HG03095 (cell line): ENCODE measurements around the gene TRAK2.
"Not testable (repeated sequence)": the region's sequence is repeated elsewhere in the genome, so short reads cannot be mapped to it uniquely, and the experiment has no call there.

ENCODE experiments used
- ATAC-seq: cut with Tn5 transposase; IDR thresholded peaks from one replicate; pipeline ENCODE4 v1.9.1; 2021; ENCODE audit warnings: moderate library complexity; ENCODE audit not compliant: unreplicated experiment

The TRAK2 gene

DNA sequence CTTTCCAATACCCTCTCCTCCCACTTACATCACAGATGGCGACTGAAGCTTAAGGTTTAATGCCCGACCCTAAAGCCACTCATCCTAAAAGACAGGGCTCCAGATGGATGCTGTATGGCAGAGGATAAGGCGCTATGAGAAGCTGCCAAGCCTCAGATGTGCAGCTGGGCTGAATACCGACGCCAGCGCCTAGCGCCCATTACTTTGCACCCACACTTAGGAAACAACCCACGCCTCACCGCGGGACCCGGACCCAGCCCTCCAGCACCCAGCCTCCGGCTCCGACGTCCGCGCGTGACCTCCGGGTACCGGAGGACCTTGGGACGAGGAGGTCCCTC lies 335 bp downstream of the TRAK2 start:
- no peak for ATAC-seq

DNA sequence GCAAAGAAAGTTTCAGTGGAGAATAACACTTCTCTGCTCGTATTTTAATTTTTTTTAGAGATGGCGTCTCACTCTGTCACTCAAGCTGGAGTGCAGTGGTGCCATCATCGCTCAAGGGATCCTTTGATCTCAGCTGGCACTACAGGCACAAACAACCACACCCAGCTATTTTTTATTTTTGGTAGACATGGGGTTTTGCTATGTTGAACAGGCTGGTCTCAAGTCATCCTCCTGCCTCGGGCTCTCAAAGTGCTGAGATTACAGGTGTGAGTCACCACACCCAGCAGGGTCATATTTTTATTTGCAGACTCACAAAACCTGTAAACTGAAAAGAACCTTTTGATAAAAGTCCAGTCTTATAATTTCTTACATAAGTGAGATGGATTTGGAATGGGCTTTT lies 2.6 kb downstream of the TRAK2 start:
- ATAC-seq: no peak

DNA sequence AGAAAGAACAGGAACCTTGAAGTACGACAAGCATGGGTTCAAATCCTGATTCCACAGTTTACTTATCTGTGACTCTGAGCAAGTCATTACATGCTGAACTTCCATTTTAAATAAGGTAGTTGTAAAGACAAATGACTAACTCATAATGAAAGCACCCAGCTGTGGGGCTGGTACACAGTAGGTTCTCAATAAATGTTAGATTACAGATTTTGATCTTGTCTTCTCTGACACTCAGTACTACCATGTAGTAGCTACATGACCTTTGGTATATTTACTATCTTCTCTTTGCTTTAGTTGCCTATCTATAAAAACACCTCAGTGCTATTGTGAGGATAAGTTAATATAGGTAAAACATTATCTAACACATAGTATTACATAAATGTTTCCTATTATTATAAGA lies 3.2 kb downstream of the TRAK2 start:
- ATAC-seq: no peak

DNA sequence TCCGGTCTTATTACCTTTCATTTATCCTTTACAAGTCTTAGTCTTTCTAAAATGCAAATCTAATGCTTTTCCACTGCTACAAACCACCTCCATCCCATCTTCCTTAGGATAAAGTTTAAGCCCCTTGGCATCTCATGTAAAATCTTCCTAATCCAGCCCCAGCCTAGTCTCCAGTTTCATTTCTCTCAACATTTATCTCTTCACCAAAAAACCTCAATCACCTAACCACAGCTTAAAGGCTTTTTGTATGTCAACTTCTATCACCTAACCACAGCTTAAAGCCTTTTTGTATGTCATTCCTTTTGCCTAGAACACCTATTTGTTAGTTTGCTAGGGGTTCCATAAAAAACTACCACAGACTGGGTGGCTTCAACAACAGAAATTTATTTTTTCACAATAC lies 4.2 kb downstream of the TRAK2 start:
- no peak for ATAC-seq

DNA sequence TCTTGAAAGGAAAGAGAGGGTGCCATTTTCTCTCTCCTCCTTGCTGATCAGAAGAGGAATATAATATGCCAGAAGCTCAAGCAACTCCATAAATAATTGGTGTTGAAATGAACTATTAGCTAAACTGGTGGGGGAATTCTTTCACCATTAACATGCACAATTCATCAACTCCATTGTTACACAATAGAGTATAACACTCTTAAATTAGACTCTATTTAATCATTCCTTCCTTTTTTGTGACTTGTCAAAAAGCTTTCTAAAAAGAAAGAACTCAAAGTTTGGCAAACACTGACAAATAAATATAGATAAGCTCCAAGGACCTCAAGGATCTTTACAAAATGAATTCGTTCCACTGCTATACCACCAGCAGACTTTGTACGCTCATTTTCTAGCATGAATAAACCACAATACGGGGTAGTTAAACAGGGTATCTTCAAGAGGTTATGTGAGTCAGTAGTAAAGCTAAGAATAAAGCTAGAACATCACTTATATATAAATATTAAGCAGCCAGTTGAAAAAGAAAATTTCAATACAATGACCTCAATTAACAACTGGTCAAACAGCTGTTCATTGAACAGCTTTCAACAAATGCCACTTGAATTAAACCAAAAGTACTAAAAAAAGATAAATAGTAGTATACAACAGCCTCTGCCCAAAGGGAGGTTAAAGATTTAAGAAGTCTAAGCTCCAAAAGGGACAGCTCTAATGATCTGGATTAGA lies 6.4 kb downstream of the TRAK2 start:
- ATAC-seq: no peak

DNA sequence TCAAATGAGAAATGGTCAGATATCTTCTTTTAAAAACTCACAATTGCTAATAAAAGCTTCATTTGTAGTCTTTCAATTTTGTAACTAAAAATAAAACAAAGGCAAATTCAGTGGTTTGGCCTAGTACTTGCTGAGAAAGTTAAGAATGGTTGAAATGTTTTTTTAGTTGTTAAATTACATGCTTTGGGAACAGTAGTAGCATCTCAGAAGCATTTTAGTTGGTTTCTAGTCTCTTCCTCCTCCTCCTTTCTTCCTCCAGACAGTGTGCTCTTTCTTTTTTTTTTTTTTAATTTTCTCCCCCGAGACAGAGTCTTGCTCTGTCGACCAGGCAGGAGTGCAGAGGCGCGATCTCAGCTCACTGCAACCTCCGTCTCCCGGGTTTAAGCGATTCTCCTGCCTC lies 9.8 kb downstream of the TRAK2 start:
- ATAC-seq: peak; percentile 72

DNA sequence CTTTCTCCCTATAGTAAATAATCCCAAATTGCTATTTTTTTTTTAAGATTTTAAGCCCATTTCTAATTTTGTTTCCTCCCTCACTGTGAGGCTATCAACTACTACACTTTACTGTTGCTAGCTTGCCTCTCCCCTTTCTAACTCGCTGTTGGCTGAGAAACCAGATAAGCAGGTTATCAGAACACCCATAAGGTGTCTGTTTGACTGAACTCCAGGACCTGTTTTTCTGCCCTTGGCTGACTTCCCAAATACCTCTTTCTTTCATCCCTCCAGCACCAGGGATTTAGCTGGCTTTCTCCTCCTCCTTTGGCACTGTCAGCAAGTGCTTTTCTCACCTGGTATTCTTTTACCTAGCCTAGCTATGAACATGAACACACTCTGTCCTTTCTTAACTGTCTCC lies 11.1 kb downstream of the TRAK2 start:
- no peak for ATAC-seq

DNA sequence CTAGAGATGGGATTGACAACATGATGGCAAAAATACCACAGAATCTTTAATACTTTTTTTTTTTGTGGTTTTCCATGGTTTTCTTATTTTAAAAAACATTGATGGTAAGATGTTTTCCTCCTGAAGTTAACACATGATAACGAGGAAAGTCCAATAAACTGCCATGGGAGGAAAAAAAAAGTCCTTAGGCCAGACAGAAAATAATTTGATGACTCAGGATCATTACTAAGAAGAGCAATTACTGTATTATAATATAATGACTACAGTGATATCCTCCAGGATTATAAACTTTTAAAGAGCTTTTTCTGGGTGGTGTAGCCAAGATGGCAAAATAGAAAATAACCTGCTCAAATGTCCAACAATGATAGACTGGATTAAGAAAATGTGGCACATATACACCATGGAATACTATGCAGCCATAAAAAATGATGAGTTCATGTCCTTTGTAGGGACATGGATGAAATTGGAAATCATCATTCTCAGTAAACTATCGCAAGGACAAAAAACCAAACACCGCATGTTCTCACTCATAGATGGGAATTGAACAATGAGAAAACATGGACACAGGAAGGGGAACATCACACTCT lies 11.8 kb downstream of the TRAK2 start:
- not testable (repeated sequence) for ATAC-seq

DNA sequence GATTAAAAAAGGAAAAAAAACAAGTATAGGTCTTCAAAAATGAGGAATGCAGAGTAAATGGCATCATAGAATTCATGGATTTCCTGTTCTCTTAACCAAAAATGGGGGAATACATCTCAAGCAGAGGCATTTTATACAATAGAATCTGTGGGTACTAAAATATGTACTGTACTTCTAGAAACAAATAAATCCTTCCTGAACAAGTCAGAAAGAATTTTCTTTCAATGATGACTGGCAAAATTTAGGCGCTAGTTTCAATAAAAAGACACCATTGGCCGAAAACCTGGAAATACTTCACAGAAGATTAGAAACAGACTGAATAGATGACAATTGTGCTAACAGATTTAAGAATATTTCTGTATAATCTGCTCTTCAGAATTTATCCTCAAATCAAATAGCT lies 15.1 kb downstream of the TRAK2 start:
- ATAC-seq: no peak

DNA sequence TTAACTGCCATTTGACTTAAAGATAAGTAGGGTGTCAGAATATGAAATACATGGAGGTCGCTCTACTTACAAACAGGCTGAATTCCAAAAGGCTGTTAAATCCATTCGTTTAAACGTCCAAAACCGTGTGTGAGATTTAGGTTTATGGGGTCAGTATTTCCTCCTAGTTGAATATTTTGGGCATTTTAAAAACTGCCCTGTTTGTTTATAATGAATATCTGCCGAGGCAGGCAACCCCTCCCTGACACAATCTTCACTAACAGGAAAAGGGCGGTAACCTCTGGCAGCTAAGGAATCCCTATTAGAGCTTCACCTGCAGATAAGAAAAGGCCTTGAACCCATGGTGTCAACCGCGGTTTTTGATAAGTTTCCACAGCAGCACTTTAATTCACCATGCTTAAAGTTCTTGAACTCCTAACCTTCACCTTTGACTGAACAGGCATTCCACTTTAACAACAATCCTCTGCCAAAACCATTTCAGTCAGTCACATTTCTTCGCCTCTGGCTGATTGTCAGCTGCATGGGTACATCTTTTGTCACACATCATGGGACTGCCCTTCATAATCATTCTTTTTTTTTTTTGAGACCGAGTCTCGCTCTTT lies 17.8 kb downstream of the TRAK2 start:
- no peak for ATAC-seq

DNA sequence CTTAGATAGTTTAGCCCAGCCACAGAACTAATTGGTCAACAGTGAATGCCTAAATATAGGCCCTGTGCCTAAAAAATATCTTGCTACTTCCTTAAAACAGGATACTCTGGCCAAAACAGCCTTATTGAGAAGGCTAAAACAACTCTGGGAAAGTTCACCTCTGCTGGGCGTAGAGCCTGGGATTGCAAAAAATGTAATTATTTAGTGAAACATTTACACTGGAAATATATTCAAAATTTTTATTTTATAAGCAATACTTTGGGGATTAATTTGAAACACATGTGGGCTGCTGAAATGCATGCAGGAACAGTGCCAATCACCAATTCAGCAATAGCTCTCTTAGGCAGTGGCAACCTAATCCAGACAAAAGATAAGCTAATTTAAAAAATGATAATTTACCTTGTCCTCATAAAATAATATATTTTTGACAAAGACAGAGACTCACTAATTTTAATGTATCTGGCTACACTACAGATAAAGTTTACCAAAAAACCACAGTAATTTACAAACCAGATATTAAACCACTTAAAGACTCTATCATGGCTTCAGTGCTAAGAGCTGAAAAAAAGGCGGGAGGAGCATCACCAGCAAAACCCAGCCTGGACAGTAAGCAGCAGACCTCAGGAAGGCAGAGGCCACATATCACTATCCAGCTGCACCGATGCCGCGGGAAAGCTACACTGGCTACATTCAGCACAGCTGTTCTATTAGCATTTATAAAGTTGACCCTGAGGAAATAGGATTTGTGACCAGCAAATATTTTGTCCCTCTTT lies 18.5 kb downstream of the TRAK2 start:
- ATAC-seq: no peak

DNA sequence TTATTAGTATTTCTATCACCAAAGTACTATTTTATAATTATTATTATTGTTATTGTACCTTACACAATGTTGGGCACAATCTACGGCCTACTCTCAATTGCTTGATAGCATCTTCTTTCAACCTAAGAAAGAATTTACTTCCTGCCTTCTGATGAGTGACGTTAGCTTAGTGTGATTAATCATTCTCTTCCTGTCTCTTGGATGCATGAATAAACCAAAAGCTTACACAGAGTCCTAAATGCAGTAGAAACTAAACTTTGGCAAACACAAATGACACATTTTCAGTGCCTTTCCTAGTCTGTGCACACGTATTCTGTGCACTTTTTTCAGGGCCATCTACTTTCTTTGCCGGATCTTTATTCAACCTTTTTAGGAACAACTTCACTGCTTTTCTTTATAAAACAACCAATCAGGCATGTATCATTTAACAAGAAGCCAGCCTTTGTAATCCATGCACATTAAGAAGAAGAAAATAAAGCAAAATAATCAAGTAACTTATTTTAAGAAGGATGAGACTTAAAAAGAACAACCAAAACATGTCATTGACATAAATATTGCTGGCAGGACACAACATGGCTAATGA lies 19.1 kb downstream of the TRAK2 start:
- no peak for ATAC-seq

DNA sequence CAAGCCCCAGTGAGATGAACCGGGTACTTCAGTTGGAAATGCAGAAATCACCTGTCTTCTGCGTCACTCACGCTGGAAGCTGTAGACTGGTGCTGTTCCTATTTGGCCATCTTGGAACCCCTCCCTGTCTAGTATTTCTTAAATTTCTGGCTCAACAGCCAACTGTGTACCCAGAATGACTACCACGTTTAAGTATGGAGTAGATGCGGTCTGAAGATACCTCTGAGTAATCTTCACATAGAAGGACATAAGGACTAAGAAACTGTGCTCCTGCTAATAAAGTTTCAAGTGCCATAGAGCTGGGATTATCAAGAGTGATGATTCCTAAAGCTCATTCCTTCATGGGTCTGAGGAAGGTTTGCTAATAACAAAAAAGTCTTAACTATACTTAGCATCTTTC lies 20.4 kb downstream of the TRAK2 start:
- ATAC-seq: no peak

DNA sequence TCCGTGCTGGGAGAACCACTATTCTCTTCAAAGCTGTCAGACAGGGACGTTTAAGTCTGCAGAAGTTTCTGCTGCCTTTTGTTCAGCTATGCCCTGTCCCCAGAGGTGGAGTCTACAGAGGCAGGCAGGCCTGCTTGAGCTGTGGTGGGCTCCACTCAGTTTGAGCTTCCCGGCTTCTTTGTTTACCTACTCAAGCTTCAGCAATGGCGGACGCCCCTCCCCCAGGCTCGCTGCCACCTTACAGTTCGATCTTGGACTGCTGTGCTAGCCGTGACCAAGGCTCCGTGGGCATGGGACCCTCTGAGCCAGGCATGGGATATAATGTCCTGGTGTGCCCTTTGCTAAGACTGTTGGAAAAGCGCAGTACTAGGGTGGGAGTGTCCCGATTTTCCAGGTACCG lies 20.9 kb downstream of the TRAK2 start:
- ATAC-seq: not testable (repeated sequence)

DNA sequence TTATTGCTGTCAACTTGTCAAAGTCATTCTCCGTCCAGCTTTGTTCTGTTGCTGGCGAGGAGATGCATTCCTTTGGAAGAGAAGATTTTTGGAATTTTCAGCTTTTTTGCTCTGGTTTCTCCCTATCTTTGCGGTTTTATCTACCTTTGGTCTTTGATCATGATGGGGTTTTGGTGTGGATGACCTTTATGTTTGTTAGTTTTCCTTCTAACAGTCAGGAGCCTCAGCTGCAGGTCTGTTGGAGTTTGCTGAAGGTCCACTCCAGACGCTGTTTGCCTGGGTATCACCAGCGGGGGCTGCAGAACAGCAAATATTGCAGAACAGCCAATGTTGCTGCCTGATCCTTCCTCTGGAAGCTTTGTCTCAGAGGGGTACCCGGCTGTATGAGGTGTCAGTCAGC lies 21.4 kb downstream of the TRAK2 start:
- ATAC-seq: not testable (repeated sequence)

DNA sequence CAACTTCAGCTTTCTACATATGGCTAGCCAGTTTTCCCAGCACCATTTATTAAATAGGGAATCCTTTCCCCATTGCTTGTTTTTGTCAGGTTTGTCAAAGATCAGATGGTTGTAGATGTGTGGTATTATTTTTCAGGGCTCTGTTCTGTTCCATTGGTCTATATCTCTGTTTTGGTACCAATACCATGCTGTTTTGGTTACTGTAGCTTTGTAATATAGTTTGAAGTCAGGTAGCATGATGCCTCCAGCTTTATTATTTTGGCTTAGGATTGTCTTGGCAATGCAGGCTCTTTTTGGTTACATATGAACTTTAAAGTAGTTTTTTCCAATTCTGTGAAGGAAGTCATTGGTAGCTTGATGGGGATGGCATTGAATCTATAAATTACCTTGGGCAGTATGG lies 22.9 kb downstream of the TRAK2 start:
- not testable (repeated sequence) for ATAC-seq

DNA sequence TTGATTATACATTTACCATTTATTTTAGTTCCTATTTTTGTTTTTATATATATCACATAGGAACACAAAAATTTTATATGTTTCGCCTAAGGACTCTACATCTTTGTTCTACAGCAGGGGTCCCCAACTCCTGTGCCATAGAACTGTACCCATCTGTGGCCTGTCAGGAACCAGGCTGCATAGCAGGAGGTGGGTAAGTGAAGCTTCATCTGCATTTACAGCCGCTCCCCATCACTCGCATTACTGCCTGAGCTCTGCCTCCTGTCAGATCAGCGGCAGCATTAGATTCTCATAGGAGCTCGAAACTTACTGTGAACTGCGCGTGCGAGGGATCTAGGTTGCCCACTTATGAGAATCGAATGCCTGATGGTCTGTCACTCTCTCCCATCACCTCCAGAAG lies 25.3 kb downstream of the TRAK2 start:
- no peak for ATAC-seq

DNA sequence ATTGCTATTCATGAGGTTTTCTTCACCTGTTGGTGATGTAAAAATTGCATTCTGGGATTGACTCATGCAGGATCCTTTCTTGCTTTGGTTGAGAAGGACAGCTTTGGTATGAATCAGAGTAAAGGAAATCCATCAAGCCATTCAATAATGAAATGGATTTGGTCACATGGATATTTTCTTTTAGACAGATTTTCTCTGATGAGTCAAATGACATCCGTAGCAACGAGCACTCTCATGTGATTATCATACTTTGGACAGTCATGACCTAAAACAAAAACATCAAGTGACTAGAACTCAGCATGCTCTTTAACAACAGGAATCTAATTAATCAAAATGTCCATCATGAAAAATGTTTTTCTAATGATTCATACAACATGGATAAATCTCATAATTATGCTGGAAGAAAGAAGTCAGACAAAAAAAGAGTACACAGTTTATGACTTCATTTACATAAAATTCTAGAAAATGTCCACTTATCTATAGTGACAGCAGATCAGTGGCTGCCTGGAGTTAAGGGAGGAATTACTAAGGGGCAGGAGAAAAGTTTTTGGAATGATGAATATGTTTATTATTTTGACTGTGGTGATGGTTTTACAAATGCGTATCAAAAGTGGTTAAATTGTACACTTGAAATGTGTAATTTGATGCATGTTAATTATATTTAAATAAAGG lies 30.7 kb downstream of the TRAK2 start:
- ATAC-seq: no peak

DNA sequence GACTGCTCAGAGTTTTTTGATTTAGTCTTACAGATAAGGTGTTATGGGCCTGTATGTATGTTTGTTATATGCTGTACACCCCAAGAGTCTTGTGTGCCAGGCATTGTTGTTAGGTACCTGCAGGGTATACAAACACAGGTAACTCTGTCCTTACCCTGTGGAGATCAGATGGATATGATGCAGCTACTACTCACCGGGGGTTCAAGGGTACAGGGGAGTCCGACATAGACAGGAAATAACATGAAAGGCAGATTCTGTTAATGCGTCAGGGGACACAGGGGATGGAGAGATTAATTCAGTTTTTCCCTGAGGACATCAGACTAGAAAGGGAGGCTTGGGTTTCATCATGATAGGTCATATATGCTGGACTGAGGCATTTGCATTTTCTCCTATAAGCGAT lies 31.3 kb downstream of the TRAK2 start:
- no peak for ATAC-seq

DNA sequence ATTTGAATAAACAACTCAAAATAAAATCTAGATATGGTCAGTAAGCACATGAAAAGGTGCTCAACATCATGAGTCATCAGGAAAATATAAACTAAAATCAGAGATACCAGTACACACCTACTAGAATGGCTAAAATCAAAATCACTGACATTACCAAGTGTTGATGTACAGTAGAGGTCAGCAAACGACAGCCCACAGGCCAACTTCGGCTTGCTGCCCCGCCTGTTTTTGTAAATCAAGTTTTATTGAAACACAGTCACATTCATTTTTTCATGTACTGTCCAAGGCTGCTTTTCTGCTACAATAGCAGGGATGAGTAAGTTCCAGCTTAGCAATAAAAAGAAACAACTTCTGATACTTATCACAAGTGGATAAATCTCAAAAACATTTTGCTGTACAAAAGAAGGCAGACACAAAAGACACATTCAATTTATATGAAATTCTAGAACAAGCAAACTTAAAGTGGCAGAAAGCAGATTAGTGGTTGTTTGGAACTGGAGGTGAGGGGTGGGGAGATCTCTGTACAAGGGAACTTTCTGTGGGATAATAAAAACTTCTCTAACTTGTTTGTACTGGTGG lies 32.1 kb downstream of the TRAK2 start:
- ATAC-seq: no peak

DNA sequence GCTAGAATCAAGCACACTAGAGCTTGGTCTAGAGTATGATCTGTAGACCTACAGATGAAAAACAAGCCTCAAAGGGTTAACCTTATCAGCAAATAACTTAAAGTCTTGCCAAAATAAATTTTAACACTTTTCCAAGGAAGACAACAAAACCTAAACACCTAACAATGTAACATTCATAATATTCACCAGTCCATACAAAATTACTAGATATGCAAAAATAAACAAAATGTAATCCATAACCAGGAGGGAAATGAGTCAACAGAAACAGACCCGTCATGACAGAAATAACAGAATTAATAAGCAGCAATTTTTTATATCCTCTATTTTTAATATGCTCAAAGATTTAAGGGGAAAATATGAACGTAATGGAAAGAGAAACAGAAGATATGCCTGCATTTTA lies 36.1 kb downstream of the TRAK2 start:
- no peak for ATAC-seq
